Measurements from ENCODE around the gene GLIS2.

- TF ChIP-seq SALL2 (tag by site-specific recombination; IDR thresholded peaks at IDR 0.05; ENCODE audit: borderline replicate concordance) (no peak), YY1 (tag by site-specific recombination; IDR thresholded peaks at IDR 0.05) (no peak)
These were observed 21.7 kb downstream of the GLIS2 start for GRCh38 chr16:4337540-4338088.
